ENCODE data around the gene B3GAT1. TPM values are rescaled to one million over a fixed set of nuclear protein-coding genes. Genes with fewer than 3 reads are reported as not detected.

The B3GAT1 gene
- total RNA-seq, 1 donor from 2014 or later, result 0.79 TPM

DNA sequence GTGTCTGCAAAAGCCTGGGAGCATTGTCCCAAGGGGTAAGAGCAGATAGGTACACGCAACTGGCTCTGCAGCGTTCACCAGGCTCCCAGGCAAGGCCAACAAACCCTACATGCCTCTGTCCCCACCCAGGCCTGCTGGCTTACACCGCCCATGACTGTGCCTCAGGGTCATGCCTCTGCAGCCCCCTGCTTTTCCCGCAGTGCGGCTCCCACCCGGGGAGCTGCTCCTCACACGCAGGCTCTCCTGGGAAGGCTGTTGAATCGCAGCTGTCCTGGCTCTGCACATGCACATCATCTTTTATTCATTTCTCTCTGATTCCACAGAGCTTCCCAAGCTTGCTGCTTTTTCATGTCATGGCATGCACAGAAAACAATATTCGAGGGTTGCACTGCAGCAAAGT, 29.2 kb upstream of the B3GAT1 start:
- DNase-seq, result peak; percentile 3

- DNase-seq, result no peak
Observed at GRCh38 chr11:134440851-134441250, 28.8 kb upstream of the B3GAT1 start.

GRCh38 chr11:134438542-134439537, 26.8 kb upstream of the B3GAT1 start:
- no peak for DNase-seq

- no peak for DNase-seq
Observed at GRCh38 chr11:134437821-134438220, 25.8 kb upstream of the B3GAT1 start.

- DNase-seq, result no peak
Observed at GRCh38 chr11:134436781-134437180, 24.7 kb upstream of the B3GAT1 start.

DNA sequence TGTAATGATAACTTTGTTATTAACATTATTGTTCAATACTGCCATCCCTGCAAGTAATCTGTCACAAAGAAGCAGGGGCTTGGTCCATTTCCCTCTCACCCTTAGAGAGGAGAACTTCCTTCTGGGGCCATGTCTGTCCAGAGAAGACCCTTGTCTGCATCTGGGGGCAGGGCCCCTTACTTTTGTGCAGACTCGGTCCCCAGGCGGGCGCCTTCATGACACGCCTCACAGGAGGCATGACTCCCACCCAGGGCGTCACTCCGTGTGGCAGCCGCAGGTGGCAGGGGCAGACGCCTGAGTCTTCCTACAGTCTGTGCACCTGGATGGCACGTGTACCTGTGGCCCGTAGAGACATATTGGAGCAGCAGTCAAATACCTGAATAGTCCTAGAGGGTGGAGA, 21.8 kb upstream of the B3GAT1 start:
- no peak for DNase-seq

- DNase-seq, result no peak
Observed at GRCh38 chr11:134433251-134433650, 21.2 kb upstream of the B3GAT1 start.

GRCh38 chr11:134432776-134433175, 20.7 kb upstream of the B3GAT1 start:
- no peak for DNase-seq

DNA sequence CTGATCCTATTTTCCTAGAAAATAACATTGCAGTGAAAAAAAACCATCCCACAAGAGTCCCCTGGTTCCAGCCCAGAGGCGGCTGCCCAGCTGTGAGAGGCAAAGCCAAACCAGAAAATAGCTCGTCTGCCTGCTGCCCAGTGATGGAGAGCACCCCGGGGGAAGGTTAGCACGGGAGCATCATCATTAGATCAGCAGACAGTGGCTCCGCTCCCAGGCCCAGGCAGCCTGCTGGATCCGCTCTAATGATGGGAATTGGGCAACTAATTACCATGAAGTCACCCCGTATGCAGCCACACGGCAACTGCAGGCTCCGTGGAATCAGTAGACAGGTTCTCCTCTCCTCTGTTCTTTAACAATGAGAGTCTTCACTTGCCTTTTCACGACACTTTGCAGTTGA, 17.1 kb upstream of the B3GAT1 start:
- no peak for DNase-seq

DNA sequence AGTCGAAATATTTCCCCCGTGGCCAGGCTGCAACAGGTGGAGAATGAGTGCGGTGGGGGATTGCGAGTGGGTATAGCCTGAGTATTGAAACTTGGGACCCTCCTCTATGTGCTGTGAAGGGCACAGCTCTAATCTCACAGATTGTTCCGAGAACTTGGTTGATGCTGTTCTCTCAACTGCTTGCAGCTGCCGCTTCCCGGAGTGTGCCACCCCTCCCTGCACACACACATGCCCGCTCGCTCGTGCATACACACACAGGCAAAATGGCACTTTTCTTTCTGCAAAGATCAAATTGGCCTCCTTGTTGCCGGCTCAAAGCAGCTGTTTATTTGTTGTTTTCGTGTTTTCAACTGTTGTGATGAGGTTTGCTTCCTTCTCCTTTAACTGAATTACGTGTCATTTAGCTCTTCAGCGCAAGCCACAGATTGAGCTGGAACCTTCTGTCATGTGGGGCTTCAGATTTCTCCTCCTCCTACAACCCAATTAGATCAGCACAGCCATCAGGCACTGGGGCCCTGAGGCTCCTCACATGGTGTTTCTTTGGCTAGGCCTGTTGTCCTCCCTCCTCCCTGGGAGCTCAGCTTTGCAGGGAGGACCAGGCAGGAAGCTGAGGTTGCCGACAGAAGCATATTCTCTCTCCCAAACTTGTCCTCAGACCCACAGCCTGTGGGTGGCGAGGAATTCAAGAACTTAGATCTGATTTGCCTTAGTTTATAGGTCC, 13.9 kb upstream of the B3GAT1 start:
- DNase-seq, result no peak

GRCh38 chr11:134425413-134425812, 13.4 kb upstream of the B3GAT1 start:
- no peak for DNase-seq

- no peak for DNase-seq
Observed at GRCh38 chr11:134423106-134423505, 11.1 kb upstream of the B3GAT1 start.

DNA sequence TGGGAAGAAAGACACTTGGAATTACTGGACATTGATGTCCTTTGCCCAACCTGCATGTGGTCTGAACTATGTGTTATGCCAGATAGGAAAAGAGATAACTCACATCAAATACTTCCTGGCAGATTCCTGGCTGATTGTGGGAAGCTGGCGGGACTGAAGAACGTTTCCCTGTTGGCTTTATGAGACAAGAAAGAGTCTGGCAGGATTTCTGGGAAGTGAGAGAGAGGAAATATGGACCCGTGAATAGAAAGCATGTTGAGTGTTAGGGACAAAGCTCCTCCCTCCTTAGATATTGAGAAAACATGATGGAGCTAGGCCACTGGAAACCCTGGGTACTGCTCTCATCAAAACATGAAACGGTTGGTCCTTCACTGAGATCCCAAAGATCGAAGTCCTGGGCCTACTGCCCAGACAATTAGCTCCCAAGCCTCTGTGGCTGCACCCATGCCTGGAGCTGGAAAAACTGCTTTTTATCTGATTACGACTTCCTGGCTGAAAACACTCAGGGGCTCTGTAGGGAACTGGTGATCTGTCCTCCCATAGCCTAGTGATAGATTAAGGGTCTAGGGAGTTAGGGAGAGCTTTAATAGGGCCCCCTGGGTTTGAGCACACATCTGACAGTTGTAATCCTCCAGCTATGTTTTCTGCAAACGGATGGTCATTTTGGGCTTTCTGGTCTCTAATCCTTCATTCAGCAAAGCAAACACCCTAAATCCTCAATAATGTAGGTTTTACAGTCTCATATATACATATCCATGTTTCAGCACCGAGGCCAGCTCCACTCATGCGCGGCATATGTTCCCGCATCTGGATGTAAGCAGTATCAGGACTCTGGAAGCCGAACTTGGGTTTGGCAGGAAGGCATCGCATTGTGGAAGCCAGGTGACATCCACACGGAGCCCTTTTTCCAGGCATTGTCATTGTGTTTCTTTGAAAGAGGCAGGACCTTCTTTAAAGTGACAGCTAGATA, 6.1 kb upstream of the B3GAT1 start:
- peak; percentile 62 for DNase-seq

DNA sequence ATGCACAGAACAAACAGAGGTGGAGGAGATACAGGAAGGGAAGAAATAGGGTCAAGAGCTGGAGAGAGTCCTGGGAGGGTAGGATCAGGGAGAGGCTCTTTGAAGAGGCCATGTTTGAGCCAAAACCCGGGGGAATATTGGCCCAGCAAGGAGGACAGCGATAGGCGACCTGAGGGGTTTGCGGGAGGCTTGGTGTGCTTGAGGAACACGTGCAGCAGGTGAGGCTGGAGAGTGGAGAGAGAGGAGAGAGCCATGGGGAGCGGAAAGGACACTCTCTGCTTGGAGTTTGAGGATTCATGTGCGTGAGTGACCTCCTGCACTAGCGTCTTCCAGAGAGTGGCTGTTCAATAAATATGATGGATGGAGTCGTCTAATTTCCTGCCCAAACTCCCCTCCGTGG, 4.7 kb upstream of the B3GAT1 start:
- no peak for DNase-seq

- DNase-seq, result no peak
Observed at GRCh38 chr11:134414766-134415765, 3.0 kb upstream of the B3GAT1 start.

DNA sequence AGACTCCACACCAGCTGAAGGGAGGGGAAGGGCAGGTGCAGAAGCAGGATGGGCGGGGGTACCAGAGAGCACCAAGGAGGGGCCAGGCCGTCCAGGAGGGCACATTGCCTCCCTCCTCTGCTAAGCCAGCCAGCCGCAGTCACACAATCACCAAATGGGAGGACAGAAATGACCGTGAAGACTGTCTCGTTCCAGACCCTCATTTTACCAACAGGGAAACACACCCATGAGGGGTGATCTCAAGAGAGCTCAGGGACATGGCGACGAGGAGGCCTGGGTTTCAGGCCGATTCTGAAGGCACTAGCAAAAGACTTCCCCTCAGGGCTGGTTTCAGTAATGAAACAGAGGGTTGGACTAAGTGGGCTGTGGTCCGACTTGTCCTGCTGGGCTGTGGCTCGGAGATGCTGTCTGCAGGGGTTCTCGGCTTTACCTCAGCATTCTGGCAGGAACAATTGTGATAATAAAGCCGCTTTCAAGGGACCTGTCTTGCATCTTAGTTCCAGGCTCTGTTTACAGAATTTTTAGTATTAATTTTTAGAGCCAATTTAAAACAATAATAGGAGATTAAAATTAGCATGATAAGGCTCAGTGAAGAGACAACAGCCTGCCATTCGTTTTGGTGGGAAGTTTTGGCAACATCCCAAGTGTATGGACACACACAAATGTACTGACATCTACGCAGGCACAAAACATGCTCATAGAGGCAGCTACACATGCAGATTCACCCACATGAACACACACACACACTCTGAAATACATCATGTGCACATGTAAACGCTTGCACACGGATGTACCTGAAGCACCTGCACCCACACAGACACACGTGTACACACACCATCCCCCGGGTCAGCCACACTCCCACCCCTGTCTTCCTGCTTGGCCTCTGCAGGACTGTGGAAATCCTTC, 2.0 kb upstream of the B3GAT1 start:
- no peak for DNase-seq

- no peak for DNase-seq
Observed at GRCh38 chr11:134413043-134413825, 1.2 kb upstream of the B3GAT1 start.

DNA sequence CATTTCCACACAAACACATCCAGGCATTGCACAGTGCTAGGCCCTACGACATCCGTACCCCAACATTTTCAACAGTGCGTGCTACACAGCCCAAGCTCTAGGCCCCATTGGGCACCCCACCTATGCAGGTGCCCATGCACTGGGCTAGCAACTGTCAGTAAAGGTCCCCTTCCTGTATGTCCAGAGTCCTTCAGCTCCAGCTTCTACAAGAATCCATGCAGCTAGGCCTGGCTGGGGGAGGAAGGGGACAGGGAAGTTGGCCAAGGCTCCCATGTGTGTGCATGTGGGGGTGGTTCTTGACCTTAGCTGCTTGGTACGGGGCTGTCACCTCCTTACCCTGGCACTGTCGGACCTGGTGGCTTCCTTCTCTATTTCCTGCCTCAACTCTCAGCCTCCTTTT, 1.3 kb downstream of the B3GAT1 start:
- no peak for DNase-seq

Data from skin of body (tissue), 2 donors.